VCaP (cell line): ENCODE measurements around the gene SERINC3.

ENCODE experiments used
- H3K27ac ChIP-seq: fragments of 450-650 bp; 2 replicates; pipeline ENCODE4 v1.5.1; 2017
- CTCF ChIP-seq: fragments of 450-650 bp; conservative IDR thresholded peaks from 2 replicates; pipeline ENCODE4 v1.5.1; 2017; ENCODE audit warnings: mild to moderate bottlenecking, moderate library complexity

Gene SERINC3

GRCh38 chr20:44533928-44534327, 12.1 kb upstream of the SERINC3 start:
- no peak for TF ChIP-seq CTCF
- no peak overlapping the region for H3K27ac ChIP-seq

- TF ChIP-seq CTCF = no peak
- peak overlapping the region; percentile 68 for H3K27ac ChIP-seq
Observed at GRCh38 chr20:44532981-44533331, 11.1 kb upstream of the SERINC3 start.

GRCh38 chr20:44532259-44532980, 10.6 kb upstream of the SERINC3 start:
- peak overlapping the region; percentile 68 for H3K27ac ChIP-seq
- TF ChIP-seq CTCF = no peak

- no peak for TF ChIP-seq CTCF
- no peak overlapping the region for H3K27ac ChIP-seq
Observed at GRCh38 chr20:44528309-44528708, 6.4 kb upstream of the SERINC3 start.

GRCh38 chr20:44527716-44528199, 5.9 kb upstream of the SERINC3 start:
- no peak overlapping the region for H3K27ac ChIP-seq
- no peak for TF ChIP-seq CTCF

- no peak for TF ChIP-seq CTCF
- H3K27ac ChIP-seq = no peak overlapping the region
Observed at GRCh38 chr20:44526129-44526528, 4.3 kb upstream of the SERINC3 start.

GRCh38 chr20:44523746-44524145, 1.9 kb upstream of the SERINC3 start:
- H3K27ac ChIP-seq = no peak overlapping the region
- TF ChIP-seq CTCF = no peak
